IMR-90 (cell line): ENCODE results near the gene ARHGAP24. TPM values are rescaled to one million over a fixed set of nuclear protein-coding genes. Genes with fewer than 3 reads are reported as not detected.

Experiments used
- ATAC-seq: fragments of 200-7000 bp; cut with Tn5 transposase; 2 replicates; pipeline ENCODE4 v1.9.1; 2020; ENCODE audit warnings: low read depth, mild to moderate bottlenecking, moderate library complexity
- BruUV-seq: library from RNA; stranded (reverse); fragments of 400-500 nt; replicated peaks from 2 replicates; lab custom pipeline; 2021; lab: Mats Ljungman, UMichigan
- CTCF ChIA-PET: fragments of 300-600 bp; formaldehyde crosslinking; extraction: SDS; loops from one replicate; lab custom pipeline; 2021; ENCODE audit warnings: antibody characterized with exemption; lab: Yijun Ruan, JAX
- POLR2A ChIA-PET: fragments of 300-600 bp; sonication (Branson Sonifier 250); formaldehyde crosslinking; loops from one replicate; lab custom pipeline; 2022; ENCODE audit warnings: antibody characterized with exemption; ENCODE audit not compliant: unreplicated experiment; lab: Charles Lee
- DNase-seq: peaks from one replicate; pipeline ENCODE4 v3.0.0; 2013
- H2AFZ ChIP-seq: replicated peaks from 2 replicates; pipeline ENCODE3; 2013; ENCODE audit warnings: low read length, mild to moderate bottlenecking; ENCODE audit not compliant: poor library complexity
- H2AK5ac ChIP-seq: 2 replicates; pipeline ENCODE4 v1.6.1; 2013; ENCODE audit warnings: low read depth, low read length, inconsistent platforms
- H2AK9ac ChIP-seq: replicated peaks from 2 replicates; pipeline ENCODE3; 2013; ENCODE audit warnings: mild to moderate bottlenecking, low read depth, low read length, moderate library complexity; ENCODE audit not compliant: poor library complexity
- H2BK120ac ChIP-seq: 2 replicates; pipeline ENCODE4 v1.6.1; 2013; ENCODE audit warnings: low read depth, low read length, inconsistent platforms
- H2BK15ac ChIP-seq: 3 replicates; pipeline ENCODE4 v1.6.1; 2013; ENCODE audit warnings: low read depth, low read length, inconsistent platforms
- H2BK20ac ChIP-seq: 2 replicates; pipeline ENCODE4 v1.6.1; 2013; ENCODE audit warnings: low read depth, mild to moderate bottlenecking, inconsistent platforms, low read length, moderate library complexity
- H2BK5ac ChIP-seq: 2 replicates; pipeline ENCODE4 v1.6.1; 2013; ENCODE audit warnings: mild to moderate bottlenecking, low read depth, low read length, inconsistent platforms; ENCODE audit not compliant: poor library complexity, severe bottlenecking
- H3K14ac ChIP-seq: replicated peaks from 2 replicates; pipeline ENCODE4 v1.6.1; 2013; ENCODE audit warnings: low read depth, low read length, inconsistent platforms
- H3K18ac ChIP-seq: 2 replicates; pipeline ENCODE4 v1.6.1; 2013; ENCODE audit warnings: low read depth, low read length, control low read depth
- H3K23ac ChIP-seq: 2 replicates; pipeline ENCODE4 v1.6.1; 2013; ENCODE audit warnings: low read depth, low read length, inconsistent platforms
- H3K27ac ChIP-seq: 2 replicates; pipeline ENCODE4 v1.5.1; 2013; ENCODE audit warnings: mild to moderate bottlenecking, control low read depth, low read length; ENCODE audit not compliant: insufficient read depth
- H3K27me3 ChIP-seq: 2 replicates; pipeline ENCODE4 v1.6.1; 2013; ENCODE audit warnings: low read length; ENCODE audit not compliant: control insufficient read depth, insufficient read depth
- H3K36me3 ChIP-seq: 2 replicates; pipeline ENCODE4 v1.6.1; 2013; ENCODE audit warnings: low read length, mixed read lengths; ENCODE audit not compliant: control insufficient read depth, insufficient read depth
- H3K4ac ChIP-seq: 2 replicates; pipeline ENCODE4 v1.6.1; 2013; ENCODE audit warnings: low read depth, low read length, inconsistent platforms
- H3K4me1 ChIP-seq: 2 replicates; pipeline ENCODE4 v1.6.1; 2013; ENCODE audit warnings: low read length, mixed read lengths; ENCODE audit not compliant: control insufficient read depth, insufficient read depth
- H3K4me2 ChIP-seq: 2 replicates; pipeline ENCODE4 v1.6.1; 2013; ENCODE audit warnings: low read depth, mild to moderate bottlenecking, control low read depth, low read length, moderate library complexity
- H3K4me3 ChIP-seq: 2 replicates; pipeline ENCODE4 v1.5.1; 2013; ENCODE audit warnings: low read depth, mild to moderate bottlenecking, control low read depth, low read length, moderate library complexity; ENCODE audit not compliant: insufficient read depth
- H3K56ac ChIP-seq: 2 replicates; pipeline ENCODE4 v1.6.1; 2013; ENCODE audit warnings: low read length, inconsistent platforms; ENCODE audit not compliant: insufficient read depth; ENCODE audit errors: extremely low read depth
- H3K79me1 ChIP-seq, 2 experiments: 2 replicates each; pipeline ENCODE4 v1.6.1; 2013; ENCODE audit warnings: low read length in 2 of 2, inconsistent platforms in 1 of 2, low read depth in 1 of 2
- H3K9ac ChIP-seq: 2 replicates; pipeline ENCODE4 v1.6.1; 2013; ENCODE audit warnings: low read depth, low read length, control low read depth
- H3K9me1 ChIP-seq: 2 replicates; pipeline ENCODE4 v1.6.1; 2013; ENCODE audit warnings: low read length, inconsistent platforms; ENCODE audit not compliant: insufficient read depth
- H3K9me3 ChIP-seq: 2 replicates; pipeline ENCODE4 v1.6.1; 2013; ENCODE audit warnings: low read length; ENCODE audit not compliant: control insufficient read depth, insufficient read depth
- H4K20me1 ChIP-seq: 2 replicates; pipeline ENCODE4 v1.6.1; 2013; ENCODE audit warnings: low read length, inconsistent platforms; ENCODE audit not compliant: insufficient read depth
- H4K5ac ChIP-seq: 2 replicates; pipeline ENCODE4 v1.6.1; 2013; ENCODE audit warnings: mild to moderate bottlenecking, low read depth, low read length, control low read depth
- H4K8ac ChIP-seq, 2 experiments: 2 replicates each; pipeline ENCODE4 v1.6.1; 2013; ENCODE audit warnings: low read depth in 2 of 2, low read length in 2 of 2, control low read depth in 1 of 2, inconsistent platforms in 1 of 2
- H4K91ac ChIP-seq: 2 replicates; pipeline ENCODE4 v1.6.1; 2013; ENCODE audit warnings: low read depth, low read length, inconsistent platforms; ENCODE audit not compliant: insufficient read depth
- WGBS, 2 experiments: methylation state at CpG; one replicate each; pipeline versions ENCODE4 v1.1.5 to v1.1.7; 2013; ENCODE audit warnings: missing lambda C conversion rate in 2 of 2; ENCODE audit not compliant: insufficient read length in 1 of 2; ENCODE audit errors: extremely low coverage in 2 of 2; 5-methylcytosine and 5-hydroxymethylcytosine counted together
- dilution Hi-C: fragments of 300-500 bp; cut with HindIII; formaldehyde crosslinking; loops from one replicate; pipeline ENCODE4 v1.14.3; 2018; ENCODE audit warnings: low sequenced_read_pairs; ENCODE audit not compliant: unreplicated experiment
- in situ Hi-C: fragments of 300-500 bp; cut with MboI; formaldehyde crosslinking; loops from 3 replicates; pipeline ENCODE4 v1.14.3; 2019; ENCODE audit warnings: low sequenced_read_pairs, inconsistent platforms, mixed read lengths
- intact Hi-C: fragments of 100-400 bp; cut with micrococcal nuclease; formaldehyde crosslinking; loops from 2 replicates; pipeline ENCODE4 v1.10.0; 2022
- polyA plus RNA-seq, 3 experiments: library from polyadenylated mRNA; depleted of rRNA; stranded (reverse); fragments of >200 nt; gene quantifications; 2 replicates each; pipeline ENCODE4 v1.2.3, GENCODE V29; 2012; ENCODE audit warnings: low replicate concordance in 1 of 3
- total RNA-seq: library from RNA; depleted of rRNA; stranded (reverse); fragments of >200 nt; gene quantifications from 2 replicates; pipeline ENCODE4 v1.2.3, GENCODE V29; 2012
- TF ChIP-seq, protein P1 (sequence below): conservative IDR thresholded peaks from 2 replicates; pipeline ENCODE4 v1.5.1; 2012; ENCODE audit warnings: mild to moderate bottlenecking, low read depth, low read length, improper control_type of control experiment

The ARHGAP24 gene
- total and polyA plus RNA-seq, 2 of the 4 experiments (the other 2 are of a cell fraction), result 11.9 to 24.0 TPM

DNA sequence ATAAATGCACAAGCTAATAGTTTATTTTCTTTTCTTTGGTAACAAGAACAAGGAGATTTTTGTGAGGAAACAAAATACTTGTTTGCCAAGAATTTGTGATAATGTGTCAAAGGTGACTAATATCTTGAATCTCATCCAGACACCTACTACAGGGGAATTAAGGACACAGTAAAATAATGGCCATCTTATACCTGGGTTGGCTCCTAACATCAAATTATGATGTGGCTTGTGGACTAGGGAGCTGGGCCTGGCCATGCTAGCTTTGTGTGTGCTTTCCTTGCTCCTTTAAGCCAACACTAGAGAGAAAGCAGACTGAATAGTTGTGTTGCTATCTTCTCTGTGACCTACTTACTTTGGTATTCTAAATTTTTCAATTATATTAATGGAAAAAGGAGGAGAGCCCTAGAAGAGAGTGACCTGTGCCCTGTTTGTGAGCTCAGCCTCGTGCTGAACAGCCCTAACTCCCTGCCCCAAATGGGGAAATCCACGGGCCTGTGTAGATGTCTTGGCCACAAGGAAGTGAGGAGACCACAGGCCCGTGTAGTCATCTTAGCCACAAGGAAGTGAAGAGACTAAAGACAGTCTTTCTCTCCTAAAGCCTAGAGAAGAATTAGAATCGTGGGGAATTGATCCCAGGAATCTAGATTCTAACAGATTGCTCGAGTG lies 23.3 kb downstream of the ARHGAP24 start:
- no peak overlapping the region for H4K8ac ChIP-seq
- no peak overlapping the region for H2AK9ac ChIP-seq
- H3K27me3 ChIP-seq, result no peaks in the 10 kb centered on the region
- H3K18ac ChIP-seq, result no peak overlapping the region
- DNase-seq (peak; percentile 28), ATAC-seq (peak; percentile 68)
- no peak overlapping the region for H3K4ac ChIP-seq
- ChIA-PET POLR2A (no interaction called here), CTCF (no interaction called here)
- H3K4me2 ChIP-seq, result no peak overlapping the region; the same call in 1 of the 2 replicates
- H4K91ac ChIP-seq, result no peak overlapping the region
- H4K20me1 ChIP-seq, result no peaks in the 10 kb centered on the region
- in situ Hi-C loops (no loop called here), dilution Hi-C loops (no loop called here), intact Hi-C loops (no loop called here)
- no peak overlapping the region for H2BK120ac ChIP-seq
- peaks cover 2% of the 10 kb centered on the region for H3K4me1 ChIP-seq
- no peaks in the 10 kb centered on the region for H3K9me3 ChIP-seq
- H3K23ac ChIP-seq, result no peak overlapping the region
- no CpG with 5 or more reads among the region's 5 CpGs for WGBS, 2 experiments
- BruUV-seq, result no TSS peak
- no peak overlapping the region; the same call in 1 of the 2 replicates for H3K27ac ChIP-seq
- no peak overlapping the region for H2BK5ac ChIP-seq
- TF ChIP-seq, protein P1, sequence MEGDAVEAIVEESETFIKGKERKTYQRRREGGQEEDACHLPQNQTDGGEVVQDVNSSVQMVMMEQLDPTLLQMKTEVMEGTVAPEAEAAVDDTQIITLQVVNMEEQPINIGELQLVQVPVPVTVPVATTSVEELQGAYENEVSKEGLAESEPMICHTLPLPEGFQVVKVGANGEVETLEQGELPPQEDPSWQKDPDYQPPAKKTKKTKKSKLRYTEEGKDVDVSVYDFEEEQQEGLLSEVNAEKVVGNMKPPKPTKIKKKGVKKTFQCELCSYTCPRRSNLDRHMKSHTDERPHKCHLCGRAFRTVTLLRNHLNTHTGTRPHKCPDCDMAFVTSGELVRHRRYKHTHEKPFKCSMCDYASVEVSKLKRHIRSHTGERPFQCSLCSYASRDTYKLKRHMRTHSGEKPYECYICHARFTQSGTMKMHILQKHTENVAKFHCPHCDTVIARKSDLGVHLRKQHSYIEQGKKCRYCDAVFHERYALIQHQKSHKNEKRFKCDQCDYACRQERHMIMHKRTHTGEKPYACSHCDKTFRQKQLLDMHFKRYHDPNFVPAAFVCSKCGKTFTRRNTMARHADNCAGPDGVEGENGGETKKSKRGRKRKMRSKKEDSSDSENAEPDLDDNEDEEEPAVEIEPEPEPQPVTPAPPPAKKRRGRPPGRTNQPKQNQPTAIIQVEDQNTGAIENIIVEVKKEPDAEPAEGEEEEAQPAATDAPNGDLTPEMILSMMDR, result no peak
- 0 out of 2 replicates have a peak overlapping the region, but pooled peaks have one; percentile 14 for H2BK20ac ChIP-seq
- H3K56ac ChIP-seq, result no peak overlapping the region
- H2AK5ac ChIP-seq, result no peak overlapping the region
- H3K9ac ChIP-seq, result no peak overlapping the region
- no peaks in the 10 kb centered on the region for H3K9me1 ChIP-seq
- H3K36me3 ChIP-seq, result no peaks in the 10 kb centered on the region
- no peak overlapping the region for H2BK15ac ChIP-seq
- H2AFZ ChIP-seq, result peak overlapping the region; percentile 49
- no peak overlapping the region for H3K4me3 ChIP-seq
- no peaks in the 10 kb centered on the region for H3K79me1 ChIP-seq
- no peak overlapping the region for H4K5ac ChIP-seq
- no peak overlapping the region for H3K14ac ChIP-seq
